CD4-positive, alpha-beta T cell treated with Interleukin-17A for 1 hour (primary cell): Measurements from ENCODE around the gene IL6.
"Not testable (repeated sequence)": the region's sequence is repeated elsewhere in the genome, so short reads cannot be mapped to it uniquely, and the experiment has no call there.

Experiments
- DNase-seq: peaks from one replicate; pipeline ENCODE4 v3.0.0-alpha.2; 2020

Gene IL6

GRCh38 chr7:22704722-22705121 lies 22.3 kb upstream of the IL6 start:
- not testable (repeated sequence) for DNase-seq

- not testable (repeated sequence) for DNase-seq
Observed at GRCh38 chr7:22705874-22706273, 21.1 kb upstream of the IL6 start.

GRCh38 chr7:22707026-22707691 lies 19.8 kb upstream of the IL6 start:
- not testable (repeated sequence) for DNase-seq

DNA sequence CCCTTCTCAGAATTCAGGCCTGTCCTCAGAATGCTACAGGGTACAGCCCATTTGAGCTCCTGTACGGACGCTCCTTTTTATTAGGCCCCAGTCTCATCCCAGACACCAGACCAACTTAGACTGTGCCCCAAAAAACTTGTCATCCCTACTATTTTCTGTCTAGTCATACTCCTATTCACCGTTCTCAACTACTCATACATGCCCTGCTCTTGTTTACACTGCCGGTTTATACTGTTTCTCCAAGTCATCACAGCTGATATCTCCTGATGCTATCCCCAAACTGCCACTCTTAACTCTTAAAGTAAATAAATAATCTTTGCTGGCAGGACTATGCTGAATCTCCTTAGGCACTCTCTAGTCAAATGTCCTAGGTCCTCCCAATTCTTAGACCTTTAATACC lies 18.8 kb upstream of the IL6 start:
- not testable (repeated sequence) for DNase-seq

GRCh38 chr7:22708677-22709061 lies 18.3 kb upstream of the IL6 start:
- DNase-seq = not testable (repeated sequence)

DNA sequence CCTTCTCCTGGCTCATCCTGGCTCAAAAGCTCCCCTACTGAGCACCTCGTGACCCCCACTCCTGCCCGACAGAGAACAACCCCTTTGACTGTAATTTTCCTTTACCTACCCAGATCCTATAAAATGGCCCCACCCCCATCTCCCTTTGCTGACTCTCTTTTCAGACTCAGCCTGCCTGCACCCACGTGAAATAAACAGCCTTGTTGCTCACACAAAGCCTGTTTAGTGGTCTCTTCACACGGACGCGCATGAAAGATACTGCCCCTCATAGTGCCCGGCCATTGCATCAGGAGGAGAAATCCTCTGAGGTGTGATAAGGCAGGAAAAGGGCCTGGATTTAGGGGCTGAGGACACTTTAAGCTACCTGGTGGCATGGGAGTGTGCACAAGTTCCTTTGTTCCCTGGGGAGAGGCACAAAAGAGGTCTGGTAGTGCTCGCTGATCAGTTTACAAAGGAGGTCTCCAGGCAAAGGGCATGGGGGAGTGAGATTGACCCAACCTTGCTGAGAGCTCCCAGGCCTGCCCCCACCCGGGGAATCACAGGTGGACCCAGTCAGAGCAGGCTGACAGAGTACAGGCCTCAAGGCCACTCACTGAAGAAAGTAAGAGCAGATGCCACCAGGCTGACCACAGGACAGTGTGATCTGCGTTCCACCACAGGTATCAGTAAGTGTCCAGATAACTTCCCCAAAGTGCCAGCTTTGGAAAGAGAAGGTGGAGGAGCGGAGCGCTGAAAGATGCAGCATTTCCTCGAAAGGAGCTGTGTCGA lies 17.8 kb upstream of the IL6 start:
- not testable (repeated sequence) for DNase-seq

DNA sequence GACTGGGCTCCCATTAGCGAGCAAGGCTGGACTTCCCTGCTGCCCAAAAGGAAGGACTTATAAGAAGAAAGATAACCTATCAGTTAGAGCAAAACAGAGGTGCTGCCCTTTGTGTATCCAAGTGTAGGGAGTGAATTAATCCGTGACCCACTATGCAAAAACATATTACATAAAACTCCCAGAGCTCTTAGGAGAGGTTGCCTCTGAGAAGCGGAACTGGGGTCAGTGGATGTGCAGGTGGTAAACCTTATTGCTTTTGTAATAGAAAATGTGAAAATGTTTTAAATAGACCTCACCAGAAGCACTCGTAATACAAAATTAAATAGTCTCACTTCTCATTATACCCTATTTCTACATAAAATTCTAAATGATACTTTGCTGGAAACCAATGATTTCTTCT lies 17.1 kb upstream of the IL6 start:
- no peak for DNase-seq

- DNase-seq = no peak
Observed at GRCh38 chr7:22712999-22713398, 14.0 kb upstream of the IL6 start.

GRCh38 chr7:22713463-22713862 lies 13.5 kb upstream of the IL6 start:
- no peak for DNase-seq

- DNase-seq = no peak
Observed at GRCh38 chr7:22715969-22716368, 11.0 kb upstream of the IL6 start.

DNA sequence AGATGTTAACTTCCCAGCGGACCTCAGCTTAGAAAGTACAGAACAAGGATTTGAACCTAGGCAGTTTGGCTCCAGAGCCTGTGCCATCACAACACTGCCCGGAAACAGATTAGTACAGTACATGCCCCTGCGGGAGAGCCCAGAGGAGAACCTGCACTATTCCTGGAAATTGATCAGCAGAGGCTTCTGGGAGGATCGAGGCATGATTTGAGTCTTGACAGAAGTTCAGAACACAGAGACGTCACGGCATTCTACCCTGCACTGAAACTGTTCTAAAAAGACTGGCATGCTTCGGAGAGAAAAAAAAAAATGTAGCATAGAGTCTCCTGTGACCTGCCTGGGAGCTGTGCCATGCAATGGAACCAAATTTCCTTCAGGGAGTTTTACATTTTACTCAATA lies 9.2 kb upstream of the IL6 start:
- no peak for DNase-seq

- no peak for DNase-seq
Observed at GRCh38 chr7:22718200-22718711, 8.7 kb upstream of the IL6 start.

DNA sequence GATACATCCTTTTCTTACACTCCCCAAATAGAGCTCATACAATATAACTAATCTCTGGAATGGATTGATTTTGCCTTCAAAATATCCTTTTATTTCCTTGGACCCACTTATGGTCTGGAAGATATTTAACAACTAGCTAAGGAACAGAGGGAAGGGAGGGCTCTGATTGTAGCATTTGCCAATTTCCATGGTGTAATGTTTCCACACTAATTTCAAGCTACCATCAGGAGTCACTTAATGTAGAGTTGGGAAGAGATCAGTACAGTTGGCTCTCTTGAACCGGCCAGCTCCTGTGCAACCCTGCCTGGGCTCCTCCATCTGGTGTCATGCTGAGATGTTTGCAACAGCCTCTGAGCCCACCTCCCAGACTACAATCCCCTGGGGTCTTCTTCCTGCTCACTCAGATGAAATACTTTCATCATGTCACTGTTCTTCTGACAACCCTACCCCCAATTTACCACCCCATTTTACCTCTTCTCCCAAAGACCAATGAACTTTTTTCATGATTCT lies 8.0 kb upstream of the IL6 start:
- no peak for DNase-seq

- no peak for DNase-seq
Observed at GRCh38 chr7:22720791-22721786, 5.9 kb upstream of the IL6 start.

DNA sequence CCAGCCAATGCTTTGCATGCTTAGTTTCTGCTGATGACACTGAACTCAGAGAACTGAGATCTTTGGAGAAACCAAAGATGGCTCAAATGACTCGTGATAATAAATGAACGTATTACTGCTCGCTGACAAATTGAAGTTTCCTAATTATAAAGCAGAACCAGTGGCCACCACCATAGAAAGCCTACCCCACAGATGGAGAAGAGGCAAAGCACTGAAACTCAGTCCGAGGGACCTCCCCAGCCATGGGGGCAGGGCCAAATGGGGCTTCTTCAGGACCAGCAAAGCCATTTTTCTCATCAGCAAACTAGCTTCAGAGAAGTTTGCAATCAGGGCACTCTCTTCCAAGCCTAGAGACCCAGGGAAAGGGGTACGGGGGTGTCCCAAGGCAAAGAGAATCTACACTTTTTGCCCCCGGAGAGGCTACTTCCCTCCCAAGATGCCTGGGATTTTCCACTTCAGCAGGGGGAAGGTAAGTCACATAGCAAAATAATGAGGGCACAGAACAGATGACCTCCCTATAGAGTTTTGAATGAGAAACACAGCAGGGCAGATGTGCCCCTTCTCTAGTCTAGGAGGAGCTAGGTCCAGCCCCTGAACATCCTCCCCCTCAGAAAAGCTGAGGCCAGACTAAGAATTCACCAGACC lies 4.3 kb upstream of the IL6 start:
- no peak for DNase-seq

GRCh38 chr7:22723181-22723601 lies 3.8 kb upstream of the IL6 start:
- no peak for DNase-seq

GRCh38 chr7:22723637-22724036 lies 3.4 kb upstream of the IL6 start:
- DNase-seq = no peak

DNA sequence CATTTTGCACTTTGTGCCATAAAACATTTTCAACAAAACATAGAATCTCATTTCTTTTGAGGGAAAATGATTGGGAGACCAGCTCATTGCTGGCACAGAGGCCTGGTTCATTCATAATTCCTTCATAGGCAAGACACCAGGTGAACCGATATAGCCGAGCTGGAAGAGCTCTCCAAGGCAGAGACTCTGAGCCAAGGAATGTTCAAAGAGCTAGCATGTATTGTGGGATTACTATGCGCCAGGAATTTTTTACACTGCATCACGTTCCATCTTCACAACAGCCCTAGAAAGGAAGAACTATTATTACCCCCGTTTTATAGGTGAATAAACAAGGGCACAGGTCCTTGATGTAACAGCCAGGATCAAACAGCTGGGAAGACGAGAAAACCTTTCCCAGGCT lies 2.1 kb upstream of the IL6 start:
- DNase-seq = no peak

DNA sequence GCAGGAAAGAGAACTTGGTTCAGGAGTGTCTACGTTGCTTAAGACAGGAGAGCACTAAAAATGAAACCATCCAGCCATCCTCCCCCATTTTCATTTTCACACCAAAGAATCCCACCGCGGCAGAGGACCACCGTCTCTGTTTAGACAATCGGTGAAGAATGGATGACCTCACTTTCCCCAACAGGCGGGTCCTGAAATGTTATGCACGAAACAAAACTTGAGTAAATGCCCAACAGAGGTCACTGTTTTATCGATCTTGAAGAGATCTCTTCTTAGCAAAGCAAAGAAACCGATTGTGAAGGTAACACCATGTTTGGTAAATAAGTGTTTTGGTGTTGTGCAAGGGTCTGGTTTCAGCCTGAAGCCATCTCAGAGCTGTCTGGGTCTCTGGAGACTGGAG lies 1.4 kb upstream of the IL6 start:
- no peak for DNase-seq

DNA sequence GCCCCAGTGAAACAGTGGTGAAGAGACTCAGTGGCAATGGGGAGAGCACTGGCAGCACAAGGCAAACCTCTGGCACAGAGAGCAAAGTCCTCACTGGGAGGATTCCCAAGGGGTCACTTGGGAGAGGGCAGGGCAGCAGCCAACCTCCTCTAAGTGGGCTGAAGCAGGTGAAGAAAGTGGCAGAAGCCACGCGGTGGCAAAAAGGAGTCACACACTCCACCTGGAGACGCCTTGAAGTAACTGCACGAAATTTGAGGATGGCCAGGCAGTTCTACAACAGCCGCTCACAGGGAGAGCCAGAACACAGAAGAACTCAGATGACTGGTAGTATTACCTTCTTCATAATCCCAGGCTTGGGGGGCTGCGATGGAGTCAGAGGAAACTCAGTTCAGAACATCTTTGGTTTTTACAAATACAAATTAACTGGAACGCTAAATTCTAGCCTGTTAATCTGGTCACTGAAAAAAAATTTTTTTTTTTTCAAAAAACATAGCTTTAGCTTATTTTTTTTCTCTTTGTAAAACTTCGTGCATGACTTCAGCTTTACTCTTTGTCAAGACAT lies 574 bp upstream of the IL6 start:
- DNase-seq = peak; percentile 63

DNA sequence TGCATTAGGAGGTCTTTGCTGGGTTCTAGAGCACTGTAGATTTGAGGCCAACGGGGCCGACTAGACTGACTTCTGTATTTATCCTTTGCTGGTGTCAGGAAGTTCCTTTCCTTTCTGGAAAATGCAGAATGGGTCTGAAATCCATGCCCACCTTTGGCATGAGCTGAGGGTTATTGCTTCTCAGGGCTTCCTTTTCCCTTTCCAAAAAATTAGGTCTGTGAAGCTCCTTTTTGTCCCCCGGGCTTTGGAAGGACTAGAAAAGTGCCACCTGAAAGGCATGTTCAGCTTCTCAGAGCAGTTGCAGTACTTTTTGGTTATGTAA lies 675 bp downstream of the IL6 start:
- DNase-seq = no peak

DNA sequence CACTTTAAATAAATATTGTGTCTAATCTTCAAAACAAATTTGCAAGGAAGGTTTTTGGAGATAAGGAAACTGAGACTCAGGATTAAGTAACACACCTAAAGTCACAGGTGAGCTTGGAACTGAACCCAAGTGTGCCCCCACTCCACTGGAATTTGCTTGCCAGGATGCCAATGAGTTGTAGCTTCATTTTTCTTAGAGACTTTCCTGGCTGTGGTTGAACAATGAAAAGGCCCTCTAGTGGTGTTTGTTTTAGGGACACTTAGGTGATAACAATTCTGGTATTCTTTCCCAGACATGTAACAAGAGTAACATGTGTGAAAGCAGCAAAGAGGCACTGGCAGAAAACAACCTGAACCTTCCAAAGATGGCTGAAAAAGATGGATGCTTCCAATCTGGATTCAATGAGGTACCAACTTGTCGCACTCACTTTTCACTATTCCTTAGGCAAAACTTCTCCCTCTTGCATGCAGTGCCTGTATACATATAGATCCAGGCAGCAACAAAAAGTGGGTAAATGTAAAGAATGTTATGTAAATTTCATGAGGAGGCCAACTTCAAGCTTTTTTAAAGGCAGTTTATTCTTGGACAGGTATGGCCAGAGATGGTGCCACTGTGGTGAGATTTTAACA lies 1.5 kb downstream of the IL6 start:
- peak; percentile 36 for DNase-seq
